GM18499 (cell line): ENCODE results near the gene CACNA1E.
"Not testable (repeated sequence)": the region's sequence is repeated elsewhere in the genome, so short reads cannot be mapped to it uniquely, and the experiment has no call there.

Source experiments
- ATAC-seq: cut with Tn5 transposase; IDR thresholded peaks from one replicate; pipeline ENCODE4 v1.9.1; 2021; ENCODE audit warnings: moderate number of reproducible peaks; ENCODE audit not compliant: insufficient read depth, unreplicated experiment

Gene CACNA1E

GRCh38 chr1:181513786-181514297, 30.5 kb downstream of the CACNA1E start:
- ATAC-seq = no peak

DNA sequence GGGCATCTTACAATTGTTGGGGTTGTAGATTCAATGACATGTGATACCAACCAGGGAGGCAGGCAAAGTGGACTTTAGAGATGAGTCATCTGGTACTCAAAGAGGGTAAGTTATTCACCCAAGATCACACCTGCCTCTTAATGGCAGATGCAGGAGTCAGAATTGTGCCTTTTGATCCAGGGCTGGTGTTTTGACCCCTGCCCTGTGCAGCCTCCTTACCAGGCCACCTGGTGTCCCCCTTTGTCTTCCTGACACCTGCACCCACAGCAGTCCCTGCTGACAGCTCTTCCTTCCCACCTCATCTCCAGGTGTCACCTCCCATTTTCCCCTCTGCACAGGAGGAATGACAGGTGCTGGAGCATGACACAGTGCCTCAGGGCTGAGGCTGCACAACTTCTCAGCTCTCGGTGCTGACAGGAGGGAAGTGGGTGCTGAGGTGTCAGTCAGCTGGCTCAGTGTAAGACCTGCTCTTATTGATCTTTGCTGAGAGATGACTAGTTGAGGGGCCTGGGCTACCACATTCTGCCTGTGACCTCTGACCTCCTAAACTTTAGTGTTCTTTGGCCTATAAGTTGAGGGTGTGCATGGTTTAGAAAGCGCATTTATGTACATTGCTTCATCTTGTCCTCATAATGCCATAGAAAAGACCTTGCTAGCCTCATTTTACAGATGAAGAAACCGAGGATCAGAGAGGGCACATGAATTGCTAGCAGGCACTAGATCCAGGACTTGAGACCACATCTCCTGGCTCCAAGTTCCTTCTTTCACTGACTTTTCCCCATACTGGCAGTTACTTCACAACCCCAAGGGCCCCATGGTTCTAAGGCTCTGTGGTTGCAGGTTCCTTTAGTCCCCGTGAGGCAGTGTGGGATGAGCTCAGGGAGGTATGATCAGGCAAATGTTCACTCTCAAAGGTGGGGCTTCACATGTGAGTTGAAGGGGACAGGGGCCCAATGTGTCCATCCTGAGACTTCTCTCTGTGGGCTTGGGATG, 31.3 kb downstream of the CACNA1E start:
- ATAC-seq = peak; percentile 61

GRCh38 chr1:181516706-181517105, 33.4 kb downstream of the CACNA1E start:
- no peak for ATAC-seq

DNA sequence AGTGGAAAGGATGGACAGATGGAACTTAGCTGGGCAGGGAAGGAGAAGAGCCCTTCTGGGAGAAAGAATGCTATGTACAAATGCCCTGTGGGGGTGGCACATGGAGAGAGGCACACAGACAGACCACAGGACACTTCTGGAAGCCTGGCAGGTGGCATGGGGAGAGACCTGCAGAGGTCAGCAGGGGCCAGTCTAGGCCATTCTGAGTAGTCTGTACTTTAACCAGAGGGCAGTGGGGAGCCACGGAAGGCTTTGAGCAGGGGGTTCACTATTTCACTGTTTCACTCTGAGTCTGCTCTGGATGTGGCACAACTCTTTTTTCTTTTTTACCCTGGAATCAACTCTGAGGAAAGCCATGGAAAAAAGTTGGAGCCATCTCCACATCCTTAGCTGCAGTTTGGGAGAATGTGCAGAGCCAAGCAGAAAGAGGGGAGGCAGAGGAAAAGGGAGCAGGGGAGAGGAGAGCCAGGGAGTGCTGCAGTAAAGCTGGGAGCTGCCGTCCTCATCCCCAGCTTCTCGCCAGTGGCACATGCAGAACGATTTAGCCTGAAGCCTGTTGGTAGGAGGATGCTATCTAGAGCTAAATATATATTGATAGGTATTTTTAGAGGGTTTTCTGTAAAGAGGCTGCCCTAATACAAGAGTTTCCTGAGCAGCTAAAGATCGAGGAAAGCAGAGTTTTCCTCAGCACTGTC, 34.0 kb downstream of the CACNA1E start:
- no peak for ATAC-seq

GRCh38 chr1:181518152-181518551, 34.8 kb downstream of the CACNA1E start:
- no peak for ATAC-seq

GRCh38 chr1:181522864-181523263, 39.5 kb downstream of the CACNA1E start:
- no peak for ATAC-seq

GRCh38 chr1:181525104-181525721, 41.9 kb downstream of the CACNA1E start:
- no peak for ATAC-seq

- ATAC-seq = not testable (repeated sequence)
These were observed 44.9 kb downstream of the CACNA1E start for GRCh38 chr1:181528241-181528640.

DNA sequence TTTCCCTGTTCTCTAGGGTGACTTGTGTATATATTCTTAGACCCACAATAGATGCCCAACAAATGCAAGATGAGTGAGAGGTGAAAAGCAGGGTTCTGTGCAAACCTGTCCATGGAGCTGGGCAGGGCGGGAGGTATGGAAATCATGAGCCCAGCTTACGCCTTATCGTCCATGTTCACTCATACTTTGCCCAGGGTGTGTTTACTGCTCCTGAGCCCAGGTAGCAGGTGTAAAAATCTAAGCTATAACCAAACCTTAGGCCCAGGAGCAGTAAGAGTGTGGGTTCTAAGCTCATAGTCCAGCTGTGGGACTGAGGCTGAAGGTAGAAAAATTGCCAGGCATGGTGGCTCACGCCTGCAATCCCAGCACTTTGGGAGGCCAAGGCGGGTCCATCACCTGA, 48.1 kb downstream of the CACNA1E start:
- no peak for ATAC-seq

GRCh38 chr1:181531951-181532600, 48.8 kb downstream of the CACNA1E start:
- no peak for ATAC-seq

- no peak for ATAC-seq
These were observed 55.5 kb downstream of the CACNA1E start for GRCh38 chr1:181538836-181539235.

- ATAC-seq = no peak
These were observed 58.1 kb downstream of the CACNA1E start for GRCh38 chr1:181541458-181541857.

DNA sequence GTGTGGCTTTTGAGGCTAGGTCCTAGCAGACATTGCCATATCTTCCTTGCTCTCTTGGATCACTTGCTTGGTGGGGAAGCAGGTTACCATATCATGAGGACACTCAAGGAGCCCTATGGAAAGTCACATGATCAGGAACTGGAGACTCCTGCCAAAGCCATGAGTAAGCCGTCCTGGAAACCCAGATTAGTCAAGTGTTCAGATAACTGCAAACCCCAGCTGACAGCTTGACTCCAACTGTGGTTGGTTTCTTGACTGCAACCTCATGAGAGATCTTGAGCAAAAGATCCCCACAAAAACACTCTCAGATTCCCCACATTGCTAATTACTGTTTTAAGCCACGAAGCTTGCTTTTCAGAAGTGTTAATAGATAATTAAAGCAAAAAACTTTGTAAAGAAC, 58.6 kb downstream of the CACNA1E start:
- ATAC-seq = no peak

DNA sequence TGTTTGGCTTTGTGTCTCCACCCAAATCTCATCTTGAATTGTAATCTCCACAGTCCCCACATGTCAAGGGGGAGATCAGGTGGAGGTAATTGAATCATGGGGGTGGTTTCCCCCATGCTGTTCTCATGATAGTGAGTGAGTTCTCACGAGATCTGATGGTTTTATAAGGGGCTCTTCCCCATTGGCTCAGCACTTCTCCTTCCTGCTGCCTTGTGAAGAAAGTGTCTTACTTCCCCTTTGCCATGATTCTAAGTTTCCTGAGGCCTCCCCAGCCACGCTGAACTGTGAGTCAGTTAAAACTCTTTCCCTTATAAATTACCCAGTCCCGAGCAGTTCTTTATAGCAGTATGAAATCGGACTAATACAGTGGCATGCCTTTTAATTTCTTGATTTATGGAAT, 59.1 kb downstream of the CACNA1E start:
- ATAC-seq = not testable (repeated sequence)

DNA sequence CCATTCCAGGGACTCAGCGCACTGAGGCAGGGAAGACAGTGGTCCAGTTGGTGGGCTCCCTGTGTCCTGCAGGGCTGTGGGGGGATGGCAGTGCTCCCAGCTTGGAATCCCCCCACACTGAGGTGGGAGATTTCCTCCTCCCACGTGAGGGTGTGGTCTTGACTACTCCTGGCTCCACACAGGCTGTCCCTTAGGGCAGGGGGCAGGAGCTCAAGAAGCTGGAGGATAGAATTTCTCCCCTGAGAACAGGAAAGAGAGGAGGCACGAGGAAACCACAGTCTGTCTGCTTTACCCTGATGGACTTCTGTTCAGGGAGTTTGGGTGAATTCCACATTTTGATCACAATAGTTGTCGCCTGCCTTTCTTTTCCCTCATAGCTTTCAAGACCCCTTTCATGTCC, 62.1 kb downstream of the CACNA1E start:
- no peak for ATAC-seq

DNA sequence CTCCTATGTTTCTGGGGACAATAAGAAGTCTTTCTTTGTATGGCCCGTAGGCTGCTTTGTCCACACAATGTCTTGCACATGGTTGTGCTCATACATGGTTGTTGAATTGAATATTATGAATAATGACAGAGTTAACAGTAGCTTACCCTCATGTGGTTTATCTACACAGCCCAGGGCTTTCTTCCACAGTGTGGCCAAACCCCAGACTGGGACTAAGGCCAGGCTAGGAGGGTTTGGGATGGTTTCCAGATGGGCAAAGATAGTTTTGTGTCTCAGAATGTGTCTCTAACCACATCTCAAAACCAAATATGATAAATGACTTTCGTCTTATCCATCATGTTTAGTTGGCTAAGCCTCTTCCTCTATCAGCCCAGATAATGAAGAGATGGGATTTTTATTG, 65.2 kb downstream of the CACNA1E start:
- ATAC-seq = no peak

DNA sequence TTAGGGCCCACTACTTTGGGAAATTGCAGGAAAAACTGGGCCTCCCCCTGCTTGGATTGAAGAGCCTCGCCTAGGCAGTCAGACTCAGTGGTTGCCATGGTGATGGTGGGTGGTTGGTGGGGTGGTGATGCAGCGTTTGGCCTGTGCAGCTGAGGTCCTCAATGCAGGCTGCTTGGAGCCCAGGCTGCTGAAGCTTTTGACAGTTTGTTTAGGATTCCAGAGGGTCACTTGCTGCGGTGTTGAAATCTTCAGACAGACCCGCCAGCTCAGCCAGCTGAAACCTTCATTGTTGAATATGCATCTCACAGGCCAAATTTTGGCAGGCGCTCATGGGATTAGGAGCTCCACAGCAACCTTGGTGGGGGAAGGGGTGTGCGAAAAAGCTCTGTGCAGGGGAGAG, 67.9 kb downstream of the CACNA1E start:
- ATAC-seq = no peak

DNA sequence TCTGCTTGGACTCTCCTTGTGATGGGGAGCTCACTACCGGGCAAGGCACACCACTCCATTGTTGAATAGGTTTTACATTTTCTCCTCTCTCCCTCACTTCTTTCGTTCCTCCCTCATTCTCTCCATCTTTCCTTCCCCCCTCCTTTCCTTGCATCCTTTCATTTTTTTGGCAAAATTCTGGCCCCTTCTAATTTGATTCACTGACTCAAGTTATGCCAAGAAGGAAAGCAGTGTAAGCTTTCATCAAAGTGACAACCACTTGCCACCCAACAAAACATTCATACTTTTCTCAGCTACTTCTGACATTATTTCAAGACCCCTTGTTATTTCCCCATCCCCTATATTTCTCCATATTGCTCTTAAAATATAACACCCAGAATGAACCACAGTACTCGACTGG, 68.4 kb downstream of the CACNA1E start:
- no peak for ATAC-seq

- no peak for ATAC-seq
These were observed 71.1 kb downstream of the CACNA1E start for GRCh38 chr1:181554465-181554864.

DNA sequence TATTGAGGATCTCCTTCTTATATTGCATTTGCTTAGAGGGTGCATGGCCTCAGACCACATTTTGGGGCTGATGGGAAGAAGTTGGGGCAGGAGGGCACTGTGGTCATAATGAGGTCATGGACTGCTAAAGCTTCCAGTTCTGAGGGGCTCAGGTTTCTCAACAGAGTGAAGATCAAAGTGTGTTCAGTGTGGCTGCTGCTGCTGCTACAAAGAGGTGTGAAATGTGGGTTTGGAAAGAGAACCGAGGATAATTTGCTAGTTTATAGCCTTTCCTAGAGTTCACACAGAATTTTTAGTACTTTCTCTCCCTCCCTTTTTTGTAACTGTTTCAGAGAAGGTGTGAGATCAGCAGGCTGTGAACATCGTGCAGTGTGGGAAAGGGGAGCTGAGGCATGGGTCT, 73.3 kb downstream of the CACNA1E start:
- no peak for ATAC-seq
